Stimulated activated CD4-positive, alpha-beta T cell treated with anti-CD3 and anti-CD28 coated beads, Interleukin-12 subunit alpha, Interleukin-12 subunit beta, amount 100 ng/mL, for 4 hours (primary cell): Measurements from ENCODE around the gene TBX15.

Experiments
- DNase-seq: peaks from one replicate; pipeline ENCODE4 v3.0.0-alpha.2; 2020

TBX15 gene

GRCh38 chr1:118988186-118989005 lies at the start of gene TBX15:
TSS of gene TBX15 (minus strand) at chr1:118988343. CDS start at chr1:118987795, 548 bp downstream.
- no peak for DNase-seq

- no peak for DNase-seq
Observed at GRCh38 chr1:119034359-119034758, 46.2 kb upstream of the TBX15 start.

- DNase-seq: no peak
Observed at GRCh38 chr1:119032986-119033385, 44.8 kb upstream of the TBX15 start.

GRCh38 chr1:119027759-119028158 lies 39.6 kb upstream of the TBX15 start:
- DNase-seq: no peak

- no peak for DNase-seq
Observed at GRCh38 chr1:119026956-119027355, 38.8 kb upstream of the TBX15 start.

- no peak for DNase-seq
Observed at GRCh38 chr1:119015547-119015946, 27.4 kb upstream of the TBX15 start.

- no peak for DNase-seq
Observed at GRCh38 chr1:119012383-119012782, 24.2 kb upstream of the TBX15 start.

- DNase-seq: no peak
Observed at GRCh38 chr1:119011706-119012105, 23.6 kb upstream of the TBX15 start.

- no peak for DNase-seq
Observed at GRCh38 chr1:119011116-119011515, 23.0 kb upstream of the TBX15 start.

GRCh38 chr1:119010201-119010600 lies 22.1 kb upstream of the TBX15 start:
- DNase-seq: no peak

GRCh38 chr1:119009312-119009655 lies 21.1 kb upstream of the TBX15 start:
- DNase-seq: no peak

- no peak for DNase-seq
Observed at GRCh38 chr1:119008483-119009311, 20.6 kb upstream of the TBX15 start.

GRCh38 chr1:119007670-119008482 lies 19.7 kb upstream of the TBX15 start:
- DNase-seq: no peak

GRCh38 chr1:119007339-119007669 lies 19.2 kb upstream of the TBX15 start:
- no peak for DNase-seq

- DNase-seq: no peak
Observed at GRCh38 chr1:119006406-119007279, 18.5 kb upstream of the TBX15 start.

GRCh38 chr1:119005724-119006405 lies 17.7 kb upstream of the TBX15 start:
- no peak for DNase-seq

GRCh38 chr1:119004781-119005180 lies 16.6 kb upstream of the TBX15 start:
- no peak for DNase-seq

GRCh38 chr1:119004129-119004527 lies 16.0 kb upstream of the TBX15 start:
- DNase-seq: no peak

- no peak for DNase-seq
Observed at GRCh38 chr1:119003413-119004128, 15.4 kb upstream of the TBX15 start.

GRCh38 chr1:119002028-119002686 lies 14.0 kb upstream of the TBX15 start:
- DNase-seq: no peak
